ENCODE data around the gene FAM168A.

Gene FAM168A

DNA sequence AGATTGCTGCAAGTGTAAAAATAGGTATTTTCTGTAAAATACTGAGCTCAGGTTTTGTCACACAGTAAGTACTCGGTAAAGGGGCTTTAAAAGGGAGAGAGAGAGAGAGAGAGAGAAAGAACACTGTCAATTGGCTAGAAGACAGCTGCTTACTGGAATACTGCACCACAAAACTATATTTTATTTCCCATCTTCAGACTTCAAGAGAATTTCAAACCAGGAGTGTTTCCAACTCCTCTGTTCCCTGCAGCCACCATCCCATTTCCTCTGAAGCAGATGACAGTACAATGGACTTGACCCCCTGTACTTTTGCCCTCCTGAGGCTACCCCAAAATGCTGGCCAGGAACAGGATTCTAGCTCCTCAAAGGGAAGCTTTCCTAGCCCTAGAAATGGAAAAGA, 132.0 kb downstream of the FAM168A start:
- no peak for DNase-seq (ENCODE audit: low read depth in 1 of 2, low spot score in 1 of 2)
- Histone ChIP-seq H3K27me3 (ENCODE audit: insufficient read depth, poor library complexity, severe bottlenecking) (no peaks in the 10 kb centered on the region), H3K27ac (replicated peaks) (no peak overlapping the region), H3K4me3 (replicated peaks; ENCODE audit: insufficient read depth, low read length) (no peak overlapping the region)
- TF ChIP-seq, protein P1, sequence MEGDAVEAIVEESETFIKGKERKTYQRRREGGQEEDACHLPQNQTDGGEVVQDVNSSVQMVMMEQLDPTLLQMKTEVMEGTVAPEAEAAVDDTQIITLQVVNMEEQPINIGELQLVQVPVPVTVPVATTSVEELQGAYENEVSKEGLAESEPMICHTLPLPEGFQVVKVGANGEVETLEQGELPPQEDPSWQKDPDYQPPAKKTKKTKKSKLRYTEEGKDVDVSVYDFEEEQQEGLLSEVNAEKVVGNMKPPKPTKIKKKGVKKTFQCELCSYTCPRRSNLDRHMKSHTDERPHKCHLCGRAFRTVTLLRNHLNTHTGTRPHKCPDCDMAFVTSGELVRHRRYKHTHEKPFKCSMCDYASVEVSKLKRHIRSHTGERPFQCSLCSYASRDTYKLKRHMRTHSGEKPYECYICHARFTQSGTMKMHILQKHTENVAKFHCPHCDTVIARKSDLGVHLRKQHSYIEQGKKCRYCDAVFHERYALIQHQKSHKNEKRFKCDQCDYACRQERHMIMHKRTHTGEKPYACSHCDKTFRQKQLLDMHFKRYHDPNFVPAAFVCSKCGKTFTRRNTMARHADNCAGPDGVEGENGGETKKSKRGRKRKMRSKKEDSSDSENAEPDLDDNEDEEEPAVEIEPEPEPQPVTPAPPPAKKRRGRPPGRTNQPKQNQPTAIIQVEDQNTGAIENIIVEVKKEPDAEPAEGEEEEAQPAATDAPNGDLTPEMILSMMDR (IDR thresholded peaks at IDR 0.05; ENCODE audit: insufficient read depth, low read length): no peak
- TF ChIP-seq SPI1 (IDR thresholded peaks at IDR 0.05; ENCODE audit: borderline replicate concordance, low read depth): no peak
- no peak for TF ChIP-seq POLR2AphosphoS5 (IDR thresholded peaks at IDR 0.05; ENCODE audit: low read depth)
- TF ChIP-seq, protein P2, sequence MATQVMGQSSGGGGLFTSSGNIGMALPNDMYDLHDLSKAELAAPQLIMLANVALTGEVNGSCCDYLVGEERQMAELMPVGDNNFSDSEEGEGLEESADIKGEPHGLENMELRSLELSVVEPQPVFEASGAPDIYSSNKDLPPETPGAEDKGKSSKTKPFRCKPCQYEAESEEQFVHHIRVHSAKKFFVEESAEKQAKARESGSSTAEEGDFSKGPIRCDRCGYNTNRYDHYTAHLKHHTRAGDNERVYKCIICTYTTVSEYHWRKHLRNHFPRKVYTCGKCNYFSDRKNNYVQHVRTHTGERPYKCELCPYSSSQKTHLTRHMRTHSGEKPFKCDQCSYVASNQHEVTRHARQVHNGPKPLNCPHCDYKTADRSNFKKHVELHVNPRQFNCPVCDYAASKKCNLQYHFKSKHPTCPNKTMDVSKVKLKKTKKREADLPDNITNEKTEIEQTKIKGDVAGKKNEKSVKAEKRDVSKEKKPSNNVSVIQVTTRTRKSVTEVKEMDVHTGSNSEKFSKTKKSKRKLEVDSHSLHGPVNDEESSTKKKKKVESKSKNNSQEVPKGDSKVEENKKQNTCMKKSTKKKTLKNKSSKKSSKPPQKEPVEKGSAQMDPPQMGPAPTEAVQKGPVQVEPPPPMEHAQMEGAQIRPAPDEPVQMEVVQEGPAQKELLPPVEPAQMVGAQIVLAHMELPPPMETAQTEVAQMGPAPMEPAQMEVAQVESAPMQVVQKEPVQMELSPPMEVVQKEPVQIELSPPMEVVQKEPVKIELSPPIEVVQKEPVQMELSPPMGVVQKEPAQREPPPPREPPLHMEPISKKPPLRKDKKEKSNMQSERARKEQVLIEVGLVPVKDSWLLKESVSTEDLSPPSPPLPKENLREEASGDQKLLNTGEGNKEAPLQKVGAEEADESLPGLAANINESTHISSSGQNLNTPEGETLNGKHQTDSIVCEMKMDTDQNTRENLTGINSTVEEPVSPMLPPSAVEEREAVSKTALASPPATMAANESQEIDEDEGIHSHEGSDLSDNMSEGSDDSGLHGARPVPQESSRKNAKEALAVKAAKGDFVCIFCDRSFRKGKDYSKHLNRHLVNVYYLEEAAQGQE (IDR thresholded peaks at IDR 0.05; ENCODE audit: insufficient replicate concordance, low read depth): no peak
- TF ChIP-seq GABPA (IDR thresholded peaks at IDR 0.05; ENCODE audit: low read depth): no peak

DNA sequence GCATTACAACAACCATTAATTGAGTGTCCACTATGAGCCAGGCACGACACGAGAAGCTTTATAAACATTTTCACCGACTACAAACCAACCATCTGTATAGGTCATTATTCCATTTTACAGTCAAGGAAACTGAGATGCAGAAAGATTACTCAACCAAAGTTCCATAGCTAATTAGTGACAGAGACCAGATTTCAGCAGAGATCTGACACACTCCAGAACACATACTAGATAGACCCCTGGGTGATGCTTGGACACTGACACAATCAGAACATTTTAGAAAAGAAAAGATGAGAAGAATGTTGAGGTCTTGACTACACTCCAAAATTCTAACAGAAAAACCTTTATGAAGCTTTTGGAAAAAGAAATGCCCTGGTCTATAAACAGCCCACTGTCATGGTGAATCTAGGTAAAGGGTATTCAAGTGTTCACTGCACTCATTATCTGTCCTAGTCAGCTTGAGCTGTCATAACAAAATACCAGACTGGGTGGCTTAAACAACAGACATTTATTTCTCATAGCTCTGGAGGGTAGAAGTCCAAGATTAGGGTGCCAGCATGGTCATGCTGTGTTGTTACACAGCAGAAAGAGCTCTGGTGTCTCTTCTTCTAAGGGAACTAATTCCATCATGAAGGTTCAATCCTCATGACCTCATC, 132.8 kb downstream of the FAM168A start:
- no peaks in the 10 kb centered on the region for H3K27me3 ChIP-seq (ENCODE audit: insufficient read depth, poor library complexity, severe bottlenecking)
- DNase-seq (ENCODE audit: low read depth in 1 of 2, low spot score in 1 of 2): no peak
- no peak overlapping the region for H3K4me3 ChIP-seq (replicated peaks; ENCODE audit: insufficient read depth, low read length)
- H3K27ac ChIP-seq (replicated peaks): no peak overlapping the region
- TF ChIP-seq, protein P2 (IDR thresholded peaks at IDR 0.05; ENCODE audit: insufficient replicate concordance, low read depth): no peak
- TF ChIP-seq SPI1 (IDR thresholded peaks at IDR 0.05; ENCODE audit: borderline replicate concordance, low read depth): no peak
- TF ChIP-seq, protein P1 (IDR thresholded peaks at IDR 0.05; ENCODE audit: insufficient read depth, low read length): no peak
- TF ChIP-seq POLR2AphosphoS5 (IDR thresholded peaks at IDR 0.05; ENCODE audit: low read depth): no peak
- no peak for TF ChIP-seq GABPA (IDR thresholded peaks at IDR 0.05; ENCODE audit: low read depth)

DNA sequence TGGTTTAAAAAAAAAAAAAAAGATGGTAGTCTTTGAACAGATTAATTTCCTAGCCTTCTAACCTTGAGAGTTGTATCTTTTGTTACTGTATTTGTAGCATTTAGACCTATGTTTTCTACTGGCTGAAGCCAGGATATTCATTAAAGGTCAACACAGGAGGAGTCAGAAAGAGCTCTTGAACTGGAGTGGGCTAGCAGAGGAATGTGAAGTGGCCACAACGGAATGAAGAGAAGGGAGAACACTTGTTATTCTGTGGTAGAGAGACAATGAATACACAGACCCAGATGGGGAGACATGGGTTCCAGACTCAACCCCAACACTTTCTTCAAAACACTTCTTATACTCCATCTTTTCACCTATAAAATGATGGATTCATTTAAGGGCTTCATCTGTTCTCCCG, 133.6 kb downstream of the FAM168A start:
- H3K27me3 ChIP-seq (ENCODE audit: insufficient read depth, poor library complexity, severe bottlenecking): no peaks in the 10 kb centered on the region
- no peak overlapping the region for H3K4me3 ChIP-seq (replicated peaks; ENCODE audit: insufficient read depth, low read length)
- DNase-seq (ENCODE audit: low read depth in 1 of 2, low spot score in 1 of 2): no peak
- H3K27ac ChIP-seq (replicated peaks): no peak overlapping the region
- TF ChIP-seq POLR2AphosphoS5 (IDR thresholded peaks at IDR 0.05; ENCODE audit: low read depth) (no peak), SPI1 (IDR thresholded peaks at IDR 0.05; ENCODE audit: borderline replicate concordance, low read depth) (no peak), GABPA (IDR thresholded peaks at IDR 0.05; ENCODE audit: low read depth) (no peak)
- TF ChIP-seq, protein P2 (IDR thresholded peaks at IDR 0.05; ENCODE audit: insufficient replicate concordance, low read depth): no peak
- TF ChIP-seq, protein P1 (IDR thresholded peaks at IDR 0.05; ENCODE audit: insufficient read depth, low read length): no peak

Data from HL-60 (cell line).